H1 (cell line): ENCODE data around the gene DOP1A. TPM values are rescaled to one million over a fixed set of nuclear protein-coding genes. Genes with fewer than 3 reads are reported as not detected.

ENCODE experiments used
- BCL11A ChIP-seq, 2 experiments: IDR thresholded peaks; one replicate each; pipeline ENCODE4 v1.6.1; 2011; ENCODE audit warnings: low read depth in 2 of 2, low read length in 2 of 2, mild to moderate bottlenecking in 2 of 2
- E2F6 ChIP-seq: IDR thresholded peaks from 2 replicates; pipeline ENCODE4 v1.6.1; 2012; ENCODE audit warnings: inconsistent platforms
- EP300 ChIP-seq, 2 experiments: IDR thresholded peaks; 1 replicate in 1 of 2; 2 replicates in 1 of 2; pipeline ENCODE4 v1.6.1; 2011 to 2012; ENCODE audit warnings: low read depth in 2 of 2, low read length in 2 of 2, mild to moderate bottlenecking in 2 of 2, borderline replicate concordance in 1 of 2, inconsistent platforms in 1 of 2, moderate library complexity in 1 of 2
- MAFK ChIP-seq: IDR thresholded peaks from 2 replicates; pipeline ENCODE4 v1.6.1; 2012; ENCODE audit warnings: low read depth, mild to moderate bottlenecking, improper control_type of control experiment, low read length
- SIN3A ChIP-seq, 2 experiments: IDR thresholded peaks in 1 of 2; conservative IDR thresholded peaks in 1 of 2; 2 replicates each; pipeline ENCODE4 v1.6.1; 2011 to 2012; ENCODE audit warnings: low read length in 2 of 2, improper control_type of control experiment in 1 of 2, low read depth in 1 of 2, mild to moderate bottlenecking in 1 of 2
- polyA plus RNA-seq, 7 experiments: library from polyadenylated mRNA; depleted of rRNA in 3 of 7; stranded (reverse) in 5 of 7; unstranded in 2 of 7; fragments of >200 nt in 5 of 7; fragments of 200-250 nt in 2 of 7; gene quantifications; 1 replicate in 5 of 7; 2 replicates in 1 of 7; 4 replicates in 1 of 7; pipeline versions ENCODE4 v1.2.1 to v1.2.3, GENCODE V29; 2011 to 2013; ENCODE audit warnings: missing spikeins in 2 of 7, mixed read lengths in 2 of 7
- total RNA-seq: library from RNA; stranded (reverse); fragmentation: NEBNext Ultra II Directional; extraction: Animal tissue kit (Norgen Biotek cat#: 25700); gene quantifications from 2 replicates; pipeline ENCODE4 v1.2.1, GENCODE V29; 2021

Gene DOP1A
- total and polyA plus RNA-seq, 2 of the 8 experiments (the other 6 are each of a cell fraction or from before 2014, with no cell fraction given) = 7.5 to 14.7 TPM

- TF ChIP-seq EP300 (IDR thresholded peaks at IDR 0.05; ENCODE audit: borderline replicate concordance in 1 of 2, low read depth in 2 of 2, low read length in 2 of 2) = no peak
- TF ChIP-seq SIN3A (conservative IDR thresholded peaks at IDR 0.05 in 1 of 2, IDR thresholded peaks at IDR 0.05 in 1 of 2; ENCODE audit: low read depth in 1 of 2, low read length in 2 of 2) = no peak
- TF ChIP-seq E2F6 = no peak
- TF ChIP-seq BCL11A (IDR thresholded peaks at IDR 0.05; ENCODE audit: low read depth in 2 of 2, low read length in 2 of 2) = no peak
- TF ChIP-seq MAFK = no peak
These were observed 4.2 kb downstream of the DOP1A start (continued) for GRCh38 chr6:83071707-83072106.
